ENCODE measurements around the gene COL23A1. TPM values are rescaled to one million over a fixed set of nuclear protein-coding genes. Genes with fewer than 3 reads are reported as not detected.

The COL23A1 gene
- total and polyA plus RNA-seq, 2 donors (not counting 1 experiment from before 2014, with no cell fraction given) = not detected

DNA sequence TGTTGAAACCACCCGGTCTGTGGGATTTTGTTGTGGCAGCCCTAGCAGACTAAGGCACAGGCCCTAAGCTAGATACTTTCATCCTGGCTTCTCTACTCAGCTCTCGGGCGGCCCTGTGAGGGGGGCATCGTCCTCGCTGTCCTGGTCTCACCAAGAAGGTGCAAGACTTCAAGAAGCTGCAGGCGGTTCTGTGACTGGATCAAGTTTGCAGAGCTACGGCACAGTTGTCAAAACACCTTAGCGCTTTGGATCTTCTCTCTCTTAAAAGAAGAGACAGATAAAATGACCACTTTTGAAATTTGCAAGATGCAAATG, 238.2 kb downstream of the COL23A1 start:
- H3K36me3 ChIP-seq (ENCODE audit: control insufficient read depth, insufficient read depth, low read length) = no peaks in the 10 kb centered on the region
- TF ChIP-seq, protein P1, sequence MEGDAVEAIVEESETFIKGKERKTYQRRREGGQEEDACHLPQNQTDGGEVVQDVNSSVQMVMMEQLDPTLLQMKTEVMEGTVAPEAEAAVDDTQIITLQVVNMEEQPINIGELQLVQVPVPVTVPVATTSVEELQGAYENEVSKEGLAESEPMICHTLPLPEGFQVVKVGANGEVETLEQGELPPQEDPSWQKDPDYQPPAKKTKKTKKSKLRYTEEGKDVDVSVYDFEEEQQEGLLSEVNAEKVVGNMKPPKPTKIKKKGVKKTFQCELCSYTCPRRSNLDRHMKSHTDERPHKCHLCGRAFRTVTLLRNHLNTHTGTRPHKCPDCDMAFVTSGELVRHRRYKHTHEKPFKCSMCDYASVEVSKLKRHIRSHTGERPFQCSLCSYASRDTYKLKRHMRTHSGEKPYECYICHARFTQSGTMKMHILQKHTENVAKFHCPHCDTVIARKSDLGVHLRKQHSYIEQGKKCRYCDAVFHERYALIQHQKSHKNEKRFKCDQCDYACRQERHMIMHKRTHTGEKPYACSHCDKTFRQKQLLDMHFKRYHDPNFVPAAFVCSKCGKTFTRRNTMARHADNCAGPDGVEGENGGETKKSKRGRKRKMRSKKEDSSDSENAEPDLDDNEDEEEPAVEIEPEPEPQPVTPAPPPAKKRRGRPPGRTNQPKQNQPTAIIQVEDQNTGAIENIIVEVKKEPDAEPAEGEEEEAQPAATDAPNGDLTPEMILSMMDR (conservative IDR thresholded peaks at IDR 0.05 in 1 of 2, IDR thresholded peaks at IDR 0.05 in 1 of 2; ENCODE audit: low read depth in 1 of 2, low read length in 2 of 2) = no peak
- TF ChIP-seq EZH2 (IDR thresholded peaks at IDR 0.05; ENCODE audit: low read length, missing control alignments) = no peak
- H4K20me1 ChIP-seq (ENCODE audit: control insufficient read depth, extremely low read depth, insufficient read depth, low read length) = no peaks in the 10 kb centered on the region
- H3K27me3 ChIP-seq (ENCODE audit: control insufficient read depth, insufficient read depth, low read length) = no peaks in the 10 kb centered on the region
- no peak overlapping the region for H2AFZ ChIP-seq (ENCODE audit: low read length)
- no peak overlapping the region for H3K9ac ChIP-seq (ENCODE audit: insufficient read depth, low read length)
- H3K9me3 ChIP-seq (ENCODE audit: control insufficient read depth, insufficient read depth, low read depth, low read length) = no peaks in the 10 kb centered on the region
- no peak overlapping the region for H3K4me2 ChIP-seq (ENCODE audit: extremely low read depth, insufficient read depth, low read length)
- H3K79me2 ChIP-seq (ENCODE audit: control insufficient read depth, insufficient read depth, low read length) = no peaks in the 10 kb centered on the region
- no peak for DNase-seq (ENCODE audit: low read depth in 2 of 2)
- no peaks in the 10 kb centered on the region for H3K4me1 ChIP-seq (ENCODE audit: control insufficient read depth, extremely low read depth, insufficient read depth, low read length)
- no peak overlapping the region for H3K27ac ChIP-seq (ENCODE audit: insufficient read depth, low read length)
- H3K4me3 ChIP-seq (replicated peaks in 1 of 4; ENCODE audit: control extremely low read depth in 1 of 4, insufficient read depth in 1 of 4, low read depth in 3 of 4, low read length in 4 of 4) = no peak overlapping the region

DNA sequence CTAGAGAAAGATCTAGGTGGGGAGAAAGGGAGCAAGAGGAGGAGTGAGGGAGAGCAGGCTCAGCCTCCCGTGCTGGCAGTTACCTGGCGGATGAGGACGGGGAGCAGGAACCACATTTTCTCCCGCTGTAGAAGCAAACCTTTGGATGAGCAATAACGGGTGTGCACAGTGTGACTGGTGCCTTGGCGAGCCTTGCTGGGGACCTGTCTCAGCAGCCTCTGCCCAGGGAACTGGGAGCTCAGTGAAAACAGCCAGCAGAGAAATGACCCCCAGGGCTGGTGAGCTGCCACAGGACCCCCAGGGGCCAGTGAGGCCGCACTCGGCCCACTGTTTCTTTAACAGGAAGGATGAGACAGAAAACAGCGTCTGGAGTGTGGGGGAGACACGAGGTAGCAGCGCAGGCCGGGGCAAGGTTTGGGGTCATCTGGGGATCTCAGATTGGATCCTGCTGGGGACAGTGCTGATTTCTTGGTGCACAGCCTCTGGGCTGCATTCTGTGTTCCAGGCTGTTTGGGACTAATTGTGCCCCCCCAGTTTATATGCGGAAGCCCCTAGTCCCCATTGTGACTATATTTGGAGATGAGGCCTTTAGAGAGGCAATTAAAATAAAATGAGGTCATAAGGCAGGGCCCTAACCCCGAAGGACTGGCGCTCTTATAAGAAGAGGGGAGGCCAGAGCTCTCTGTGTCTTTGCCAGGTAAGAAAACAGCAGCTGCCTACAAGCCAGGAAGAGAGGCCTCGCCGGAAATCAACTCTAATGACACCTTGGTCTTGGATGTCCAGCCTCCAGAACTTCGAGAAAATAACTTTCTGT, 238.8 kb downstream of the COL23A1 start:
- TF ChIP-seq EZH2 (IDR thresholded peaks at IDR 0.05; ENCODE audit: low read length, missing control alignments) = no peak
- TF ChIP-seq, protein P1 (conservative IDR thresholded peaks at IDR 0.05 in 1 of 2, IDR thresholded peaks at IDR 0.05 in 1 of 2; ENCODE audit: low read depth in 1 of 2, low read length in 2 of 2) = no peak
- H3K4me2 ChIP-seq (ENCODE audit: extremely low read depth, insufficient read depth, low read length) = no peak overlapping the region
- no peaks in the 10 kb centered on the region for H3K27me3 ChIP-seq (ENCODE audit: control insufficient read depth, insufficient read depth, low read length)
- no peak for DNase-seq (ENCODE audit: low read depth in 2 of 2)
- H3K79me2 ChIP-seq (ENCODE audit: control insufficient read depth, insufficient read depth, low read length) = no peaks in the 10 kb centered on the region
- no peak overlapping the region for H2AFZ ChIP-seq (ENCODE audit: low read length)
- H3K36me3 ChIP-seq (ENCODE audit: control insufficient read depth, insufficient read depth, low read length) = no peaks in the 10 kb centered on the region
- H3K4me1 ChIP-seq (ENCODE audit: control insufficient read depth, extremely low read depth, insufficient read depth, low read length) = no peaks in the 10 kb centered on the region
- no peaks in the 10 kb centered on the region for H3K9me3 ChIP-seq (ENCODE audit: control insufficient read depth, insufficient read depth, low read depth, low read length)
- no peak overlapping the region for H3K27ac ChIP-seq (ENCODE audit: insufficient read depth, low read length)
- H3K4me3 ChIP-seq (replicated peaks in 1 of 4; ENCODE audit: control extremely low read depth in 1 of 4, insufficient read depth in 1 of 4, low read depth in 3 of 4, low read length in 4 of 4) = no peak overlapping the region
- H3K9ac ChIP-seq (ENCODE audit: insufficient read depth, low read length) = no peak overlapping the region
- no peaks in the 10 kb centered on the region for H4K20me1 ChIP-seq (ENCODE audit: control insufficient read depth, extremely low read depth, insufficient read depth, low read length)

DNA sequence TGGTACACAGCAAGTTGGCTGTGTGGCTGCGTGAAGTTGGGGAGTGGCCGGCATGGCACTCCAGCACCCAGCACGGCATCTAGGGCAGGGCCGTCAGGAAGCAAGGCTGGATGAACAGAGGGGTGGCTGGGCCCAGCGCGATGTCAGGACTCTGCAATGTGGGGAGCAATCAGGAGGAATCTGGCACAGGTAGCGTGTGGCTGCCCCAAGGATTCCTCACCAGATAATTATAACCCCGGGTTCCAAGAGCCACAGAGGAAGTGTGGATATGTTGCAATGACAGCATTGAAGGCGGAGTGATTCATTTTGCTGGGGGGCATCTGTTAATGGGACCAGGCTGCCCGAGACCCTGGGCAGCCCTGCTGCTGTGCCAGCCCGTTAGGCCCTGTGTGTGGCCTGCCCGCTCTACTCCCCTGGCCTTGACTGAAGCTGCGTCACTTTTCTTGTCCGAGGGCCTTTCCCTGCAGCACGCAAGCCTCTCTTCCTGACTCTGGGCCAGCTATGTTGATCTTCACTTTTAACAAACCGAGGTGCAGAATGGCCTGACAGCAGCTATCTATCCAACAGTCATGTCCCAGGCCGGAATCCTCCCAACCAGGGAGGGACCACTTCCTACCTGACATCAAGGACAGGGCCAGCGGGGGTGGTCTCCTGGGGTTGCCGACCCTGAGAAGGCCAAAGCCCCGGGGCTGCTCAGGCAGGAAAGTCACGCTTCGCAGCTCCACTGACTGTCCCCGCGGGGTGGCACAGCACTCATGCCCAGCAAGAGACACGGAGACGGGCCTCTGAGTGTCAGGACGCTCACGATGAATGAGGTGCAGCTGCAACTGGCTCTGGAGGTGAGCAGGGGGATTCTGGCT, 239.6 kb downstream of the COL23A1 start:
- no peak overlapping the region for H3K27ac ChIP-seq (ENCODE audit: insufficient read depth, low read length)
- no peak overlapping the region for H3K4me2 ChIP-seq (ENCODE audit: extremely low read depth, insufficient read depth, low read length)
- H3K27me3 ChIP-seq (ENCODE audit: control insufficient read depth, insufficient read depth, low read length) = no peaks in the 10 kb centered on the region
- no peaks in the 10 kb centered on the region for H3K79me2 ChIP-seq (ENCODE audit: control insufficient read depth, insufficient read depth, low read length)
- DNase-seq (ENCODE audit: low read depth in 2 of 2) = no peak
- no peaks in the 10 kb centered on the region for H3K36me3 ChIP-seq (ENCODE audit: control insufficient read depth, insufficient read depth, low read length)
- H4K20me1 ChIP-seq (ENCODE audit: control insufficient read depth, extremely low read depth, insufficient read depth, low read length) = no peaks in the 10 kb centered on the region
- TF ChIP-seq, protein P1 (conservative IDR thresholded peaks at IDR 0.05 in 1 of 2, IDR thresholded peaks at IDR 0.05 in 1 of 2; ENCODE audit: low read depth in 1 of 2, low read length in 2 of 2) = no peak
- TF ChIP-seq EZH2 (IDR thresholded peaks at IDR 0.05; ENCODE audit: low read length, missing control alignments) = no peak
- H3K9me3 ChIP-seq (ENCODE audit: control insufficient read depth, insufficient read depth, low read depth, low read length) = no peaks in the 10 kb centered on the region
- H3K4me1 ChIP-seq (ENCODE audit: control insufficient read depth, extremely low read depth, insufficient read depth, low read length) = no peaks in the 10 kb centered on the region
- no peak overlapping the region for H2AFZ ChIP-seq (ENCODE audit: low read length)
- H3K9ac ChIP-seq (ENCODE audit: insufficient read depth, low read length) = no peak overlapping the region
- H3K4me3 ChIP-seq (replicated peaks in 1 of 4; ENCODE audit: control extremely low read depth in 1 of 4, insufficient read depth in 1 of 4, low read depth in 3 of 4, low read length in 4 of 4) = no peak overlapping the region

Data from fibroblast of lung (primary cell).